H1 (cell line): ENCODE results near the gene PHKA1. TPM values are rescaled to one million over a fixed set of nuclear protein-coding genes. Genes with fewer than 3 reads are reported as not detected.

Experiments used
- CTCF ChIA-PET: fragments of 300-600 bp; sonication (Branson Sonifier 250); formaldehyde crosslinking; loops from one replicate; lab custom pipeline; 2021; ENCODE audit not compliant: partially characterized antibody; lab: Charles Lee
- POLR2A ChIA-PET: fragments of 300-600 bp; sonication (Branson Sonifier 250); formaldehyde crosslinking; loops from one replicate; lab custom pipeline; 2021; ENCODE audit warnings: inconsistent platforms; ENCODE audit not compliant: partially characterized antibody; lab: Charles Lee
- DNase-seq, 2 experiments: peaks; one replicate each; pipeline versions ENCODE4 v3.0.0 to v3.0.0-alpha.2; 2010 to 2022; ENCODE audit warnings: low spot score in 2 of 2, low read depth in 1 of 2, mixed read lengths in 1 of 2
- FAIRE-seq: peaks from 2 replicates; lab custom pipeline; 2011; peaks lifted over from hg19 to GRCh38; lab: Jason Lieb, UNC
- H2AFZ ChIP-seq: 2 replicates; pipeline ENCODE4 v1.8.1; 2012; ENCODE audit warnings: low read length, inconsistent platforms
- H2AK5ac ChIP-seq: 2 replicates; pipeline ENCODE4 v1.6.1; 2013; ENCODE audit warnings: low read depth, low read length
- H2BK120ac ChIP-seq: replicated peaks from 2 replicates; pipeline ENCODE3; 2013; ENCODE audit warnings: low read depth, low read length, inconsistent platforms
- H2BK12ac ChIP-seq: 2 replicates; pipeline ENCODE4 v1.6.1; 2013; ENCODE audit warnings: low read depth, low read length
- H2BK15ac ChIP-seq: 2 replicates; pipeline ENCODE4 v1.6.1; 2013; ENCODE audit warnings: low read length
- H2BK20ac ChIP-seq: 2 replicates; pipeline ENCODE4 v1.6.1; 2013; ENCODE audit warnings: low read length
- H2BK5ac ChIP-seq: 2 replicates; pipeline ENCODE4 v1.6.1; 2013; ENCODE audit warnings: low read depth, low read length
- H3K14ac ChIP-seq: 2 replicates; pipeline ENCODE4 v1.6.1; 2013; ENCODE audit warnings: inconsistent platforms; ENCODE audit not compliant: insufficient read length
- H3K18ac ChIP-seq: 2 replicates; pipeline ENCODE4 v1.6.1; 2013; ENCODE audit warnings: low read length; ENCODE audit errors: extremely low read depth
- H3K23ac ChIP-seq: 2 replicates; pipeline ENCODE4 v1.6.1; 2013; ENCODE audit warnings: inconsistent platforms; ENCODE audit not compliant: insufficient read length
- H3K23me2 ChIP-seq: 2 replicates; pipeline ENCODE4 v1.6.1; 2013; ENCODE audit warnings: low read depth, low read length
- H3K27ac ChIP-seq: 2 replicates; pipeline ENCODE4 v1.6.1; 2011; ENCODE audit warnings: low read depth, low read length, inconsistent platforms
- H3K27me3 ChIP-seq, 4 experiments: replicated peaks in 1 of 4; 1 replicate in 1 of 4; 2 replicates in 3 of 4; pipeline versions ENCODE4 v1.6.1 to v1.8.1; 2011 to 2013; ENCODE audit warnings: low read length in 3 of 4, mild to moderate bottlenecking in 3 of 4, inconsistent platforms in 2 of 4, mixed read lengths in 2 of 4, moderate library complexity in 1 of 4; ENCODE audit not compliant: control insufficient read depth in 3 of 4, insufficient read depth in 3 of 4; ENCODE audit errors: extremely low read depth in 1 of 4
- H3K36me3 ChIP-seq, 4 experiments: 2 replicates each; pipeline versions ENCODE4 v1.6.1 to v1.8.1; 2011 to 2013; ENCODE audit warnings: mild to moderate bottlenecking in 4 of 4, low read length in 3 of 4, moderate library complexity in 2 of 4, control low read depth in 1 of 4, inconsistent platforms in 1 of 4; ENCODE audit not compliant: insufficient read depth in 4 of 4, control insufficient read depth in 2 of 4
- H3K4ac ChIP-seq: replicated peaks from 2 replicates; pipeline ENCODE3; 2013; ENCODE audit warnings: low read length, low read depth, mixed read lengths, inconsistent platforms; ENCODE audit not compliant: insufficient read length
- H3K4me1 ChIP-seq, 4 experiments: replicated peaks in 1 of 4; 1 replicate in 1 of 4; 2 replicates in 3 of 4; pipeline versions ENCODE4 v1.6.1 to v1.8.1; 2011 to 2013; ENCODE audit warnings: low read length in 3 of 4, inconsistent platforms in 2 of 4, mixed read lengths in 1 of 4; ENCODE audit not compliant: insufficient read depth in 4 of 4, control insufficient read depth in 3 of 4
- H3K4me2 ChIP-seq, 2 experiments: 2 replicates each; pipeline versions ENCODE4 v1.6.1 to v1.8.1; 2011 to 2013; ENCODE audit warnings: low read depth in 2 of 2, low read length in 2 of 2, control low read depth in 1 of 2, inconsistent platforms in 1 of 2, mild to moderate bottlenecking in 1 of 2; ENCODE audit not compliant: insufficient read depth in 1 of 2
- H3K4me3 ChIP-seq, 4 experiments: fragments of 200-600, 300-600 bp in 1 of 4; sonication (generic), shearing (Covaris generic), sonication (Bioruptor Twin) in 1 of 4; 2 replicates each; pipeline versions ENCODE4 v1.5.1 to v1.8.1; 2011 to 2016; ENCODE audit warnings: low read length in 4 of 4, low read depth in 3 of 4, control low read depth in 2 of 4, inconsistent platforms in 2 of 4, mild to moderate bottlenecking in 2 of 4, mixed read lengths in 1 of 4, moderate library complexity in 1 of 4; ENCODE audit not compliant: insufficient read depth in 2 of 4; ENCODE audit errors: extremely low read depth in 1 of 4
- H3K56ac ChIP-seq: replicated peaks from 2 replicates; pipeline ENCODE3; 2013; ENCODE audit warnings: low read depth, mild to moderate bottlenecking, mixed read lengths, low read length, inconsistent platforms; ENCODE audit not compliant: insufficient read length
- H3K79me1 ChIP-seq: 2 replicates; pipeline ENCODE4 v1.6.1; 2013; ENCODE audit warnings: low read depth, low read length, control low read depth
- H3K79me2 ChIP-seq, 2 experiments: 2 replicates each; pipeline versions ENCODE4 v1.6.1 to v1.8.1; 2012 to 2013; ENCODE audit warnings: low read length in 2 of 2, mild to moderate bottlenecking in 2 of 2, inconsistent platforms in 1 of 2; ENCODE audit not compliant: insufficient read depth in 2 of 2, control insufficient read depth in 1 of 2
- H3K9ac ChIP-seq, 4 experiments: replicated peaks in 1 of 4; 1 replicate in 1 of 4; 2 replicates in 3 of 4; pipeline versions ENCODE4 v1.6.1 to v1.8.1; 2011 to 2013; ENCODE audit warnings: low read depth in 3 of 4, low read length in 3 of 4, control low read depth in 2 of 4, mild to moderate bottlenecking in 2 of 4, moderate library complexity in 2 of 4, inconsistent platforms in 1 of 4; ENCODE audit errors: extremely low read depth in 1 of 4
- H3K9me3 ChIP-seq, 2 experiments: 2 replicates each; pipeline versions ENCODE4 v1.6.1 to v1.8.1; 2012 to 2013; ENCODE audit warnings: mild to moderate bottlenecking in 2 of 2, moderate library complexity in 2 of 2, control low read depth in 1 of 2, inconsistent platforms in 1 of 2, low read depth in 1 of 2, low read length in 1 of 2, mixed read lengths in 1 of 2; ENCODE audit not compliant: insufficient read depth in 2 of 2
- H4K20me1 ChIP-seq, 2 experiments: replicated peaks in 1 of 2; 2 replicates each; pipeline versions ENCODE3 to v1.8.1; 2011 to 2013; ENCODE audit warnings: inconsistent platforms in 2 of 2, low read length in 2 of 2, mild to moderate bottlenecking in 1 of 2; ENCODE audit not compliant: insufficient read depth in 2 of 2, control insufficient read depth in 1 of 2
- H4K5ac ChIP-seq: 2 replicates; pipeline ENCODE4 v1.6.1; 2013; ENCODE audit warnings: low read length, low read depth, mixed read lengths, inconsistent platforms; ENCODE audit not compliant: insufficient read length
- H4K8ac ChIP-seq: 2 replicates; pipeline ENCODE4 v1.8.0; 2013; ENCODE audit warnings: mild to moderate bottlenecking, moderate library complexity, low read length, inconsistent platforms; ENCODE audit not compliant: insufficient read depth; ENCODE audit errors: extremely low read depth
- H4K91ac ChIP-seq: replicated peaks from 2 replicates; pipeline ENCODE3; 2013; ENCODE audit warnings: low read length, mixed read lengths, inconsistent platforms; ENCODE audit not compliant: insufficient read length
- CBX8 ChIP-seq: fragments of 300-800, 300-1000 bp; sonication (generic); IDR thresholded peaks from 2 replicates; pipeline ENCODE4 v1.7.1; 2016; ENCODE audit warnings: low read depth, low read length, borderline replicate concordance
- CHD1 ChIP-seq: IDR thresholded peaks from 2 replicates; pipeline ENCODE4 v1.6.1; 2012; ENCODE audit warnings: low read depth, low read length, improper control_type of control experiment
- CREB1 ChIP-seq: IDR thresholded peaks from 2 replicates; pipeline ENCODE4 v1.6.1; 2012; ENCODE audit warnings: inconsistent platforms
- GTF2F1 ChIP-seq: IDR thresholded peaks from 2 replicates; pipeline ENCODE4 v1.6.1; 2012; ENCODE audit warnings: low read depth, low read length, improper control_type of control experiment, borderline replicate concordance
- KDM4A ChIP-seq: IDR thresholded peaks from one replicate; pipeline ENCODE4 v1.7.1; 2012; ENCODE audit warnings: low read depth, mild to moderate bottlenecking, moderate library complexity, low read length, inconsistent platforms; ENCODE audit not compliant: severe bottlenecking
- NANOG ChIP-seq: IDR thresholded peaks from 2 replicates; pipeline ENCODE4 v1.6.1; 2011; ENCODE audit warnings: low read length, low read depth, mild to moderate bottlenecking, inconsistent platforms; ENCODE audit not compliant: insufficient read depth, poor library complexity, severe bottlenecking
- TCF12 ChIP-seq: IDR thresholded peaks from 2 replicates; pipeline ENCODE4 v1.6.1; 2011; ENCODE audit warnings: low read depth, mild to moderate bottlenecking, low read length
- TEAD4 ChIP-seq: IDR thresholded peaks from 2 replicates; pipeline ENCODE4 v1.6.1; 2012; ENCODE audit warnings: low read depth, low read length, inconsistent platforms, mixed read lengths
- WGBS, 2 experiments: shearing (Covaris generic) in 1 of 2; methylation state at CpG; one replicate each; pipeline versions ENCODE4 v1.1.6 to v1.1.7; 2013 to 2015; ENCODE audit warnings: low lambda C conversion rate in 2 of 2, mixed read lengths in 2 of 2, inconsistent platforms in 1 of 2, low coverage in 1 of 2, missing lambda C conversion rate in 1 of 2; ENCODE audit not compliant: insufficient replicate concordance in 2 of 2, insufficient coverage in 1 of 2, insufficient read length in 1 of 2; ENCODE audit errors: extremely low coverage in 1 of 2, missing lambda C conversion rate in 1 of 2; 5-methylcytosine and 5-hydroxymethylcytosine counted together
- polyA plus RNA-seq, 7 experiments: library from polyadenylated mRNA; depleted of rRNA in 3 of 7; stranded (reverse) in 5 of 7; unstranded in 2 of 7; fragments of >200 nt in 5 of 7; fragments of 200-250 nt in 2 of 7; gene quantifications; 1 replicate in 5 of 7; 2 replicates in 1 of 7; 4 replicates in 1 of 7; pipeline versions ENCODE4 v1.2.1 to v1.2.3, GENCODE V29; 2011 to 2013; ENCODE audit warnings: missing spikeins in 2 of 7, mixed read lengths in 2 of 7
- total RNA-seq: library from RNA; stranded (reverse); fragmentation: NEBNext Ultra II Directional; extraction: Animal tissue kit (Norgen Biotek cat#: 25700); gene quantifications from 2 replicates; pipeline ENCODE4 v1.2.1, GENCODE V29; 2021
- TF ChIP-seq, protein P1 (sequence below): IDR thresholded peaks from 2 replicates; pipeline ENCODE4 v1.6.1; 2012; ENCODE audit warnings: inconsistent platforms

Gene PHKA1
- total and polyA plus RNA-seq, 2 of the 8 experiments (the other 6 are each of a cell fraction or from before 2014, with no cell fraction given), result 4.2 to 7.2 TPM

DNA sequence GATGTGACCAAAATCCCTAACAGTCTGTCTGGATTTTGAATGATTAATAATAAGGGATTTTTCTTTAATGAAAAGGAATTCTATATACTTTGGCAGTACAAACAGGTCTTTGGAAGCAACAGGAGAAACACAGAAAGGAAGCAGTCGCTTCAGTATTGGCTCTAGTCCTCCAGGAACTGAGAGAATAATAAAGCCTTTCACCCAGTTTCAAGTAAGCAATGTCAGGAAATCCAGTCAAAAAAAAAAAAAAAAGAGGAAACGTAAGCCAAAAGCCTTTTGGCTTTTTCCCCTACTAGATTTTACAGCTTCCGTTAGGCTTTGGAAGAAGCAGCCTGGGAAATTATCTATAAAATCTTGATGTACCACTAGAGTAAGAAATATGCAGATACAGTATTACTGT, 79.8 kb downstream of the PHKA1 start:
- Histone ChIP-seq H3K23me2 (no peaks in the 10 kb centered on the region), H3K4me1 (no peaks in the 10 kb centered on the region), H3K56ac (no peak overlapping the region), H2BK120ac (no peak overlapping the region), H3K4ac (no peak overlapping the region), H3K79me2 (no peaks in the 10 kb centered on the region), H4K20me1 (no peaks in the 10 kb centered on the region), H3K27me3 (no peaks in the 10 kb centered on the region), H3K79me1 (no peaks in the 10 kb centered on the region), H4K5ac (no peak overlapping the region), H2BK5ac (no peak overlapping the region), H3K27ac (no peak overlapping the region), H2AK5ac (no peak overlapping the region), H2BK20ac (no peak overlapping the region), H3K9me3 (no peaks in the 10 kb centered on the region), H2AFZ (no peak overlapping the region), H4K8ac (no peak overlapping the region), H3K4me3 (no peak overlapping the region), H3K14ac (no peak overlapping the region), H3K18ac (no peak overlapping the region), H3K23ac (no peak overlapping the region), H2BK15ac (no peak overlapping the region), H4K91ac (no peak overlapping the region), H3K4me2 (no peak overlapping the region), H3K36me3 (no peaks in the 10 kb centered on the region), H2BK12ac (no peak overlapping the region), H3K9ac (no peak overlapping the region)
- FAIRE-seq (no peak), DNase-seq (no peak)
- ChIA-PET CTCF (no interaction called here), POLR2A (no interaction called here)
- 71% methylated on average over 1 of the region's 3 CpGs; no CpG with 5 or more reads in 1 of the 2 experiments for WGBS, 2 experiments
- no peak for TF ChIP-seq CREB1
- no peak for TF ChIP-seq TCF12
- TF ChIP-seq KDM4A, result no peak
- TF ChIP-seq NANOG, result no peak
- no peak for TF ChIP-seq CBX8
- no peak for TF ChIP-seq CHD1
- TF ChIP-seq TEAD4, result no peak
- TF ChIP-seq, protein P1, sequence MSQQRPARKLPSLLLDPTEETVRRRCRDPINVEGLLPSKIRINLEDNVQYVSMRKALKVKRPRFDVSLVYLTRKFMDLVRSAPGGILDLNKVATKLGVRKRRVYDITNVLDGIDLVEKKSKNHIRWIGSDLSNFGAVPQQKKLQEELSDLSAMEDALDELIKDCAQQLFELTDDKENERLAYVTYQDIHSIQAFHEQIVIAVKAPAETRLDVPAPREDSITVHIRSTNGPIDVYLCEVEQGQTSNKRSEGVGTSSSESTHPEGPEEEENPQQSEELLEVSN, result no peak
- no peak for TF ChIP-seq GTF2F1
